Keratinocyte (primary cell): ENCODE measurements around the gene SSH2. TPM values are rescaled to one million over a fixed set of nuclear protein-coding genes. Genes with fewer than 3 reads are reported as not detected.
"Not testable (repeated sequence)": the region's sequence is repeated elsewhere in the genome, so short reads cannot be mapped to it uniquely, and the experiment has no call there.

Experiments
- DNase-seq: peaks from one replicate; pipeline ENCODE4 v3.0.0-alpha.2; 2011; ENCODE audit warnings: low read depth, missing footprints, low spot score
- FAIRE-seq: peaks from 2 replicates; lab custom pipeline; 2011; peaks lifted over from hg19 to GRCh38; lab: Jason Lieb, UNC
- H2AFZ ChIP-seq: 2 replicates; pipeline ENCODE4 v1.6.0; 2012; ENCODE audit warnings: low read length, control low read depth, inconsistent platforms; ENCODE audit not compliant: control insufficient read depth
- H3K27ac ChIP-seq: 2 replicates; pipeline ENCODE4 v1.5.1; 2011; ENCODE audit warnings: low read length; ENCODE audit not compliant: control insufficient read depth, insufficient read depth
- H3K27me3 ChIP-seq: 3 replicates; pipeline ENCODE4 v1.6.0; 2011; ENCODE audit warnings: low read length; ENCODE audit not compliant: control insufficient read depth, insufficient read depth; ENCODE audit errors: extremely low read depth
- H3K36me3 ChIP-seq, 2 experiments: 2 replicates in 1 of 2; 3 replicates in 1 of 2; pipeline ENCODE4 v1.5.1; 2011; ENCODE audit warnings: low read length in 2 of 2, mild to moderate bottlenecking in 1 of 2; ENCODE audit not compliant: control insufficient read depth in 2 of 2, insufficient read depth in 2 of 2; ENCODE audit errors: extremely low read depth in 1 of 2
- H3K4me1 ChIP-seq: 3 replicates; pipeline ENCODE4 v1.5.1; 2011; ENCODE audit warnings: low read length; ENCODE audit not compliant: control insufficient read depth, insufficient read depth; ENCODE audit errors: extremely low read depth
- H3K4me2 ChIP-seq: 3 replicates; pipeline ENCODE4 v1.6.0; 2011; ENCODE audit warnings: low read depth, low read length; ENCODE audit not compliant: control insufficient read depth, insufficient read depth; ENCODE audit errors: extremely low read depth
- H3K4me3 ChIP-seq, 3 experiments: fragments of 200-600 bp in 1 of 3; sonication (generic) in 1 of 3; 2 replicates in 2 of 3; 3 replicates in 1 of 3; pipeline ENCODE4 v1.5.1; 2011 to 2016; ENCODE audit warnings: low read length in 3 of 3, mild to moderate bottlenecking in 3 of 3, control low read depth in 2 of 3, inconsistent platforms in 1 of 3, low read depth in 1 of 3, mixed read lengths in 1 of 3, mixed run types in 1 of 3, moderate library complexity in 1 of 3; ENCODE audit not compliant: control insufficient read depth in 2 of 3, insufficient read depth in 2 of 3; ENCODE audit errors: extremely low read depth in 1 of 3
- H3K79me2 ChIP-seq: 2 replicates; pipeline ENCODE4 v1.6.0; 2012; ENCODE audit warnings: low read length; ENCODE audit not compliant: control insufficient read depth, insufficient read depth
- H3K9ac ChIP-seq: 3 replicates; pipeline ENCODE4 v1.6.0; 2011; ENCODE audit warnings: low read length; ENCODE audit not compliant: control insufficient read depth, insufficient read depth; ENCODE audit errors: extremely low read depth
- H3K9me1 ChIP-seq: 3 replicates; pipeline ENCODE4 v1.6.0; 2011; ENCODE audit warnings: low read length; ENCODE audit not compliant: control insufficient read depth, insufficient read depth; ENCODE audit errors: extremely low read depth
- H3K9me3 ChIP-seq: 2 replicates; pipeline ENCODE4 v1.5.1; 2012; ENCODE audit warnings: low read depth, low read length; ENCODE audit not compliant: control insufficient read depth
- H4K20me1 ChIP-seq: 3 replicates; pipeline ENCODE4 v1.6.0; 2011; ENCODE audit warnings: low read length; ENCODE audit not compliant: control insufficient read depth, insufficient read depth; ENCODE audit errors: extremely low read depth
- CTCF ChIP-seq, 3 experiments: IDR thresholded peaks in 1 of 3; conservative IDR thresholded peaks in 1 of 3; optimal IDR thresholded peaks in 1 of 3; 2 replicates in 2 of 3; 3 replicates in 1 of 3; pipeline versions ENCODE3 to v1.5.1; 2011; ENCODE audit warnings: low read length in 3 of 3, mild to moderate bottlenecking in 3 of 3, moderate library complexity in 2 of 3, control low read depth in 1 of 3, inconsistent platforms in 1 of 3; ENCODE audit not compliant: insufficient read depth in 2 of 3; ENCODE audit errors: extremely low read depth in 1 of 3
- EZH2 ChIP-seq: IDR thresholded peaks from one replicate; pipeline ENCODE4 v1.6.1; 2012; ENCODE audit warnings: inconsistent platforms, mild to moderate bottlenecking, low read length, moderate library complexity
- dilution Hi-C: fragments of 300-500 bp; cut with MboI; formaldehyde crosslinking; loops from one replicate; pipeline ENCODE4 v1.7.0; 2020; ENCODE audit warnings: low sequenced_read_pairs; ENCODE audit not compliant: extremely low pct_ligation_motif_present
- polyA plus RNA-seq, 5 experiments: library from polyadenylated mRNA; depleted of rRNA in 3 of 5; stranded (reverse) in 3 of 5; stranded (forward) in 1 of 5; unstranded in 1 of 5; fragments of >200 nt; gene quantifications; 1 replicate in 1 of 5; 2 replicates in 3 of 5; 3 replicates in 1 of 5; pipeline versions ENCODE4 v1.2.1 to v1.2.3, GENCODE V29; 2011 to 2012; ENCODE audit warnings: missing spikeins in 2 of 5, low read depth in 1 of 5, low replicate concordance in 1 of 5

The SSH2 gene
- polyA plus RNA-seq, 1 donor (not counting 4 experiments of a cell fraction or from before 2014, with no cell fraction given), result 13.9 TPM

- Histone ChIP-seq H4K20me1 (no peaks in the 10 kb centered on the region), H3K9me1 (peaks cover 2% of the 10 kb centered on the region), H3K9ac (no peak overlapping the region), H2AFZ (no peak overlapping the region), H3K27me3 (no peaks in the 10 kb centered on the region), H3K4me3 (no peak overlapping the region), H3K9me3 (no peaks in the 10 kb centered on the region), H3K36me3 (no peaks in the 10 kb centered on the region), H3K4me1 (no peaks in the 10 kb centered on the region), H3K27ac (no peak overlapping the region), H3K79me2 (no peaks in the 10 kb centered on the region), H3K4me2 (no peak overlapping the region)
- FAIRE-seq (no peak), DNase-seq (no peak)
- dilution Hi-C loops, result no loop called here
- TF ChIP-seq CTCF (optimal IDR thresholded peaks at IDR 0.05 in 1 of 3, IDR thresholded peaks at IDR 0.05 in 1 of 3, conservative IDR thresholded peaks at IDR 0.05 in 1 of 3; ENCODE audit: extremely low read depth in 1 of 3, insufficient read depth in 2 of 3, low read length in 3 of 3) (no peak), EZH2 (no peak)
Observed at GRCh38 chr17:29936724-29937123, 6.7 kb upstream of the SSH2 start.

- FAIRE-seq, H3K9ac ChIP-seq, H3K4me2 ChIP-seq, H3K27ac ChIP-seq, H3K4me3 ChIP-seq, H2AFZ ChIP-seq, H3K9me1 ChIP-seq, H3K4me1 ChIP-seq, dilution Hi-C loops, DNase-seq, H3K9me3 ChIP-seq, H3K79me2 ChIP-seq, H3K36me3 ChIP-seq, H3K27me3 ChIP-seq, H4K20me1 ChIP-seq: not testable (repeated sequence)
Observed at GRCh38 chr17:29935909-29936308, 5.9 kb upstream of the SSH2 start.

GRCh38 chr17:29933379-29933778, 3.4 kb upstream of the SSH2 start:
- H4K20me1 ChIP-seq, result no peaks in the 10 kb centered on the region
- no peak overlapping the region for H3K9ac ChIP-seq
- peaks cover 10% of the 10 kb centered on the region for H3K4me1 ChIP-seq
- dilution Hi-C loops, result no loop called here
- H3K4me3 ChIP-seq, result no peak overlapping the region
- H3K9me1 ChIP-seq, result peaks cover 2% of the 10 kb centered on the region
- H3K4me2 ChIP-seq, result no peak overlapping the region
- no peaks in the 10 kb centered on the region for H3K36me3 ChIP-seq
- peaks cover 15% of the 10 kb centered on the region for H3K79me2 ChIP-seq
- no peak overlapping the region for H2AFZ ChIP-seq
- FAIRE-seq (no peak), DNase-seq (no peak)
- no peaks in the 10 kb centered on the region for H3K27me3 ChIP-seq
- peak; percentile 29 to 49 (median 39) for TF ChIP-seq CTCF (optimal IDR thresholded peaks at IDR 0.05 in 1 of 3, IDR thresholded peaks at IDR 0.05 in 1 of 3, conservative IDR thresholded peaks at IDR 0.05 in 1 of 3; ENCODE audit: extremely low read depth in 1 of 3, insufficient read depth in 2 of 3, low read length in 3 of 3)
- TF ChIP-seq EZH2, result no peak
- H3K9me3 ChIP-seq, result no peaks in the 10 kb centered on the region
- H3K27ac ChIP-seq, result no peak overlapping the region
